HCT116 (cell line): ENCODE measurements around the gene GPR15. TPM values are rescaled to one million over a fixed set of nuclear protein-coding genes. Genes with fewer than 3 reads are reported as not detected.
A peak's percentile ranks its signal among the peaks of the same experiment; 100 is the strongest.

Source experiments
- ATAC-seq: fragments of 200-7000 bp; cut with Tn5 transposase; 2 replicates; pipeline ENCODE4 v1.9.1; 2020; ENCODE audit warnings: mild to moderate bottlenecking, moderate library complexity
- BruUV-seq: library from RNA; stranded (reverse); fragments of 400-500 nt; replicated peaks from 2 replicates; lab custom pipeline; 2021; lab: Mats Ljungman, UMichigan
- CTCF ChIA-PET: fragments of 300-600 bp; sonication (Branson Sonifier 250); formaldehyde crosslinking; loops from one replicate; lab custom pipeline; 2021; ENCODE audit warnings: antibody characterized with exemption; lab: Charles Lee
- POLR2A ChIA-PET: fragments of 300-600, 350-600 bp; sonication (Branson Sonifier 250); formaldehyde crosslinking; loops from one replicate; lab custom pipeline; 2021; ENCODE audit warnings: antibody characterized with exemption; lab: Charles Lee
- RAD21 ChIA-PET, 2 experiments: fragments of 300-600 bp; sonication (Branson Sonifier 250); formaldehyde crosslinking; loops; one replicate each; lab custom pipeline; 2023; ENCODE audit warnings: low total read pairs in 2 of 2; ENCODE audit not compliant: uncharacterized antibody in 2 of 2, unreplicated experiment in 2 of 2, low non-redundant PET in 1 of 2; lab: Charles Lee
- DNase-seq: peaks from one replicate; pipeline ENCODE4 v3.0.0-alpha.2; 2010; ENCODE audit warnings: low read depth, low spot score
- H2AFZ ChIP-seq: fragments of 200-600 bp; shearing (Covaris generic), sonication (generic); 2 replicates; pipeline ENCODE4 v1.6.1; 2017; ENCODE audit warnings: low read depth, mixed run types, mixed read lengths, antibody characterized with exemption, low read length; ENCODE audit not compliant: poor library complexity, severe bottlenecking
- H3K27ac ChIP-seq: 2 replicates; pipeline ENCODE4 v1.5.1; 2012; ENCODE audit warnings: low read depth, low read length
- H3K27me3 ChIP-seq: fragments of 200-600 bp; sonication (generic); 2 replicates; pipeline ENCODE4 v1.6.1; 2016; ENCODE audit warnings: mixed run types, low read length, mixed read lengths; ENCODE audit not compliant: insufficient read depth
- H3K36me3 ChIP-seq, 2 experiments: fragments of 200-500 bp in 1 of 2; fragments of 200-600 bp in 1 of 2; sonication (Bioruptor generic) in 1 of 2; sonication (generic) in 1 of 2; 2 replicates each; pipeline versions ENCODE4 v1.5.1 to v1.6.1; 2014 to 2016; ENCODE audit warnings: low read length in 2 of 2, inconsistent platforms in 1 of 2, mixed read lengths in 1 of 2, mixed run types in 1 of 2; ENCODE audit not compliant: insufficient read depth in 2 of 2, control insufficient read depth in 1 of 2
- H3K4me1 ChIP-seq, 2 experiments: fragments of 200-600 bp in 1 of 2; sonication (generic) in 1 of 2; 2 replicates each; pipeline versions ENCODE4 v1.5.1 to v1.6.1; 2012 to 2017; ENCODE audit warnings: low read length in 2 of 2, inconsistent platforms in 1 of 2, mild to moderate bottlenecking in 1 of 2, mixed read lengths in 1 of 2, mixed run types in 1 of 2, moderate library complexity in 1 of 2; ENCODE audit not compliant: insufficient read depth in 2 of 2, control insufficient read depth in 1 of 2
- H3K4me2 ChIP-seq: fragments of 200-600 bp; sonication (generic); 2 replicates; pipeline ENCODE4 v1.6.1; 2017; ENCODE audit warnings: mixed run types, low read length, mixed read lengths
- H3K4me3 ChIP-seq, 2 experiments: fragments of 200-600 bp in 1 of 2; sonication (generic) in 1 of 2; replicated peaks in 1 of 2; 2 replicates each; pipeline ENCODE4 v1.5.1; 2011 to 2016; ENCODE audit warnings: low read length in 2 of 2, control low read depth in 1 of 2, low read depth in 1 of 2, mild to moderate bottlenecking in 1 of 2, mixed read lengths in 1 of 2, mixed run types in 1 of 2
- H3K79me2 ChIP-seq: fragments of 200-600 bp; sonication (generic); 2 replicates; pipeline ENCODE4 v1.6.1; 2017; ENCODE audit warnings: mild to moderate bottlenecking, mixed run types, low read length, moderate library complexity, mixed read lengths; ENCODE audit not compliant: insufficient read depth
- H3K9ac ChIP-seq: fragments of 200-600 bp; sonication (generic); 2 replicates; pipeline ENCODE4 v1.6.1; 2016; ENCODE audit warnings: low read length, mixed read lengths
- H3K9me2 ChIP-seq: fragments of 200-600 bp; sonication (generic), shearing (Covaris generic); 2 replicates; pipeline ENCODE4 v1.6.1; 2017; ENCODE audit warnings: mixed run types, mild to moderate bottlenecking, moderate library complexity; ENCODE audit not compliant: insufficient read depth
- H3K9me3 ChIP-seq, 2 experiments: fragments of 200-500 bp in 1 of 2; fragments of 200-600 bp in 1 of 2; sonication (Bioruptor generic) in 1 of 2; sonication (generic) in 1 of 2; 2 replicates each; pipeline ENCODE4 v1.6.1; 2014 to 2017; ENCODE audit warnings: low read length in 2 of 2, mixed read lengths in 2 of 2, inconsistent platforms in 1 of 2, low read depth in 1 of 2, mild to moderate bottlenecking in 1 of 2, mixed run types in 1 of 2, moderate library complexity in 1 of 2; ENCODE audit not compliant: control insufficient read depth in 1 of 2, insufficient read depth in 1 of 2
- H4K20me1 ChIP-seq: fragments of 200-600 bp; sonication (generic), shearing (Covaris generic); 2 replicates; pipeline ENCODE4 v1.6.1; 2017; ENCODE audit warnings: mixed run types, mild to moderate bottlenecking, moderate library complexity; ENCODE audit not compliant: insufficient read depth
- CBX3 ChIP-seq: IDR thresholded peaks from 2 replicates; pipeline ENCODE4 v1.6.1; 2012; ENCODE audit warnings: low read depth
- CEBPB ChIP-seq: IDR thresholded peaks from 2 replicates; pipeline ENCODE4 v1.6.1; 2012; ENCODE audit warnings: low read depth
- EGR1 ChIP-seq: IDR thresholded peaks from 2 replicates; pipeline ENCODE4 v1.6.1; 2012; ENCODE audit warnings: low read depth
- ELF1 ChIP-seq: IDR thresholded peaks from 2 replicates; pipeline ENCODE4 v1.6.1; 2012; ENCODE audit warnings: low read depth, borderline replicate concordance
- EZH2 ChIP-seq: fragments of 200-600 bp; sonication (generic); IDR thresholded peaks from 2 replicates; pipeline ENCODE4 v1.6.1; 2017; ENCODE audit warnings: antibody characterized with exemption, mixed run types
- EZH2phosphoT487 ChIP-seq: fragments of 200-600 bp; IDR thresholded peaks from 2 replicates; pipeline ENCODE4 v1.6.1; 2018; ENCODE audit warnings: antibody characterized with exemption, borderline replicate concordance
- FOSL1 ChIP-seq: IDR thresholded peaks from 2 replicates; pipeline ENCODE4 v1.6.1; 2012; ENCODE audit warnings: low read depth
- JUND ChIP-seq: IDR thresholded peaks from 2 replicates; pipeline ENCODE4 v1.6.1; 2012
- POLR2AphosphoS5 ChIP-seq: IDR thresholded peaks from 2 replicates; pipeline ENCODE4 v1.6.1; 2011; ENCODE audit warnings: mild to moderate bottlenecking, low read depth, low read length, moderate library complexity
- SIN3A ChIP-seq: IDR thresholded peaks from 2 replicates; pipeline ENCODE4 v1.6.1; 2012; ENCODE audit warnings: low read depth
- SP1 ChIP-seq: IDR thresholded peaks from 2 replicates; pipeline ENCODE4 v1.6.1; 2012; ENCODE audit warnings: low read depth
- SRF ChIP-seq: IDR thresholded peaks from 2 replicates; pipeline ENCODE4 v1.6.1; 2012; ENCODE audit warnings: low read depth
- TCF7L2 ChIP-seq: IDR thresholded peaks from 2 replicates; pipeline ENCODE4 v1.7.0; 2011; ENCODE audit warnings: borderline replicate concordance, inconsistent platforms; ENCODE audit not compliant: insufficient read depth, insufficient read length; ENCODE audit errors: extremely low read depth
- YY1 ChIP-seq: IDR thresholded peaks from 2 replicates; pipeline ENCODE4 v1.6.1; 2011; ENCODE audit warnings: low read length, low read depth, moderate library complexity, mild to moderate bottlenecking; ENCODE audit not compliant: insufficient replicate concordance; ENCODE audit errors: extremely low read depth
- ZFX ChIP-seq: fragments of 450-650 bp; IDR thresholded peaks from 2 replicates; pipeline ENCODE4 v1.6.1; 2017
- ZNF274 ChIP-seq: fragments of 200-500 bp; sonication (Bioruptor generic); IDR thresholded peaks from 2 replicates; pipeline ENCODE4 v1.6.1; 2014; ENCODE audit warnings: mild to moderate bottlenecking, low read depth, low read length, inconsistent platforms
- intact Hi-C: fragments of 100-400 bp; cut with micrococcal nuclease; formaldehyde crosslinking; loops from 2 replicates; pipeline ENCODE4 v1.10.0; 2022
- total RNA-seq: library from RNA; stranded (reverse); gene quantifications from one replicate; pipeline ENCODE4 v1.2.1, GENCODE V29; 2021; ENCODE audit not compliant: unreplicated experiment
- TF ChIP-seq, protein P1 (sequence below): IDR thresholded peaks from 2 replicates; pipeline ENCODE4 v1.6.1; 2012; ENCODE audit warnings: low read depth
- TF ChIP-seq, protein P2 (sequence below): IDR thresholded peaks from 2 replicates; pipeline ENCODE4 v1.6.1; 2012

Gene GPR15
- total RNA-seq, 1 experiment from 2014 or later, result 1.1 TPM

DNA sequence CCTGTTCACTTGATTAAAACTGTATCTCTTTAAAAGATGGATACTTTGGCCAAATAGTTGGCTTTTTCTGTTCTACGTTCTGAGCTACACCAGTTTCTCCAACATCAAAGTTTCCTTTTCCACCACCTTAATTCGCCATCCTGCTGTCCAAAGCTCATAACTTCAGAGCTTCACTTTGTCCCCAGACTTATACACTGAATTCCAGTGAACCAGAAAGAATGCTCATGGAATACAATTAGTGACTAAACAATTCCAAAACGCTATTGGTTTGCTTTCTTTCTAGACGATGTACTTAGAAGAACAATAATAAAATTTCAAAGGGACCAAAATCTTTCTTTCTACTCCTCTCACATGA lies 23.2 kb downstream of the GPR15 start (continued):
- TF ChIP-seq TCF7L2 (peak; percentile 88), SP1 (peak; percentile 92)

DNA sequence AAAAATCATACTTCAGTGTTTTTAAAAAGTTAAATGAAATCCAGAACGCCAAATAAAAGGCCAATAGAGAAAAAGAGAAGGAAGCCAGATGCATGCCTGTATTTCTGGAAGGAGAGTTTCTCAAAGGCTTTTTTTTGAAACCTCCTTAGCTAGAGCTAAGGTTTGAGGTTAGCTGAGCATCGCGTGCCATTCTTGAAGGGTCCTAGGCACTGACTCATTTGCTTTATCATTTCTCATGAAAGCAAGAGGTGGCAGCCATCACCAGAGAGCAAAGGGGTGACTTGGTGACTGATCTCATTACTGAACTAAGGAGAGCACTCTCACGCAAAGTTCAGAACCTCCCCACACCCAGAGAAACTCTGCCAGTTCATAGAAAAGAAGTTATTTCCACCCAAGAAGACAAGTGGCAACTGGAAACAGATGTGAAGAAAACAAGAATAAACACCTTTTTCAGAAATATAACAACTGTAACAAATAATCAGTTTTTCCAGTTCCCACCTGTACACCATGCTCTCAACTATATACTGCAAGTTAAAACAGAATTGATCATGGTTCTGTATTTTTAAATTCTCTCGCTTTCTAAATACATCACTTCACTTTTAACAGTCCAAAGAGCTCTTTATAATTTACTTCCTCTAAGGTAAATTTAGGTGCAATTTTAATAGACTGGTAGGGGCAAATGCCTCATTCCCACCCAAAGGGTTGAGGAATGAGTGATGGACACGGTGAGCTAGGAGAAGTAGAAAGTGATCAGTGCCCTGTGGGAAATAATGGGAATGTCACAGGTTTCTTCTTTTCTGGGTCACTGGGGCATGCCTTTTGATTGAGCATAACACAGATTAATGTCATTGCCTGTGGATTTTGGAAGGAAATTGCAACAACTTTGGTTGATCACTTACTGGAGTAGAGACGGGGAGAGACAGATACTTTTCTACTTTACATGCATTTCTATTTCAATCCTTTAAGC lies 24.7 kb downstream of the GPR15 start:
- no peaks in the 10 kb centered on the region for H3K9me3 ChIP-seq
- H3K27ac ChIP-seq, result peak overlapping the region; percentile 98
- peak overlapping the region; percentile 71 for H3K9ac ChIP-seq
- DNase-seq (peak; percentile 93), ATAC-seq (peak; percentile 75)
- RAD21 ChIA-PET, result interaction anchor here in 1 of 2 experiments (0.7 kb wide), 1 partner anchor 28 kb away, joined by 3 read pairs; no protein-coding TSS in a partner anchor
- no peaks in the 10 kb centered on the region for H3K9me2 ChIP-seq
- peak overlapping the region; percentile 12 to 40 for H3K4me3 ChIP-seq
- peak overlapping the region; percentile 60 for H3K4me2 ChIP-seq
- BruUV-seq, result TSS peak; percentile 88
- intact Hi-C loops, result no loop called here
- no peak overlapping the region for H2AFZ ChIP-seq
- H4K20me1 ChIP-seq, result no peaks in the 10 kb centered on the region
- POLR2A ChIA-PET, result interaction anchor here (0.5 to 3.7 kb wide), 16 partner anchors 10 to 415 kb away, joined by 3 to 19 read pairs (median 6); partner anchors contain the start of genes CLDND1 and CPOX
- no peaks in the 10 kb centered on the region for H3K27me3 ChIP-seq
- CTCF ChIA-PET, result interaction anchor here (1.3 to 1.8 kb wide), 3 partner anchors 16 to 262 kb away, joined by 4 to 6 read pairs (median 4); no protein-coding TSS in a partner anchor
- H3K36me3 ChIP-seq, result no peaks in the 10 kb centered on the region
- H3K79me2 ChIP-seq, result peaks cover 33% of the 10 kb centered on the region
- H3K4me1 ChIP-seq, result peaks cover 71 to 84% of the 10 kb centered on the region in 2 experiments
- TF ChIP-seq SIN3A (no peak; the same call in 1 of the 2 replicates), YY1 (peak; percentile 85), POLR2AphosphoS5 (no peak; the same call in 1 of the 2 replicates), EGR1 (no peak; the same call in 1 of the 2 replicates), EZH2phosphoT487 (no peak), CBX3 (peak; percentile 70), JUND (peak; percentile 94), ZFX (no peak), FOSL1 (peak; percentile 85), CEBPB (peak; percentile 71), TCF7L2 (peak; percentile 93), SRF (peak; percentile 35; the same call in 1 of the 2 replicates), EZH2 (no peak), ZNF274 (no peak), ELF1 (no peak)
- TF ChIP-seq, protein P1, sequence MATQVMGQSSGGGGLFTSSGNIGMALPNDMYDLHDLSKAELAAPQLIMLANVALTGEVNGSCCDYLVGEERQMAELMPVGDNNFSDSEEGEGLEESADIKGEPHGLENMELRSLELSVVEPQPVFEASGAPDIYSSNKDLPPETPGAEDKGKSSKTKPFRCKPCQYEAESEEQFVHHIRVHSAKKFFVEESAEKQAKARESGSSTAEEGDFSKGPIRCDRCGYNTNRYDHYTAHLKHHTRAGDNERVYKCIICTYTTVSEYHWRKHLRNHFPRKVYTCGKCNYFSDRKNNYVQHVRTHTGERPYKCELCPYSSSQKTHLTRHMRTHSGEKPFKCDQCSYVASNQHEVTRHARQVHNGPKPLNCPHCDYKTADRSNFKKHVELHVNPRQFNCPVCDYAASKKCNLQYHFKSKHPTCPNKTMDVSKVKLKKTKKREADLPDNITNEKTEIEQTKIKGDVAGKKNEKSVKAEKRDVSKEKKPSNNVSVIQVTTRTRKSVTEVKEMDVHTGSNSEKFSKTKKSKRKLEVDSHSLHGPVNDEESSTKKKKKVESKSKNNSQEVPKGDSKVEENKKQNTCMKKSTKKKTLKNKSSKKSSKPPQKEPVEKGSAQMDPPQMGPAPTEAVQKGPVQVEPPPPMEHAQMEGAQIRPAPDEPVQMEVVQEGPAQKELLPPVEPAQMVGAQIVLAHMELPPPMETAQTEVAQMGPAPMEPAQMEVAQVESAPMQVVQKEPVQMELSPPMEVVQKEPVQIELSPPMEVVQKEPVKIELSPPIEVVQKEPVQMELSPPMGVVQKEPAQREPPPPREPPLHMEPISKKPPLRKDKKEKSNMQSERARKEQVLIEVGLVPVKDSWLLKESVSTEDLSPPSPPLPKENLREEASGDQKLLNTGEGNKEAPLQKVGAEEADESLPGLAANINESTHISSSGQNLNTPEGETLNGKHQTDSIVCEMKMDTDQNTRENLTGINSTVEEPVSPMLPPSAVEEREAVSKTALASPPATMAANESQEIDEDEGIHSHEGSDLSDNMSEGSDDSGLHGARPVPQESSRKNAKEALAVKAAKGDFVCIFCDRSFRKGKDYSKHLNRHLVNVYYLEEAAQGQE, result no peak
- TF ChIP-seq, protein P2, sequence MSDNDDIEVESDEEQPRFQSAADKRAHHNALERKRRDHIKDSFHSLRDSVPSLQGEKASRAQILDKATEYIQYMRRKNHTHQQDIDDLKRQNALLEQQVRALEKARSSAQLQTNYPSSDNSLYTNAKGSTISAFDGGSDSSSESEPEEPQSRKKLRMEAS, result 0 out of 2 replicates have a peak, but pooled peaks have one; percentile 13
